ENCODE results near the gene SLC17A2.

Gene SLC17A2

GRCh38 chr6:25930532-25931410 lies at the start of gene SLC17A2:
TSS of gene SLC17A2 (minus strand) at chr6:25930691. CDS start at chr6:25925796, 4,895 bp downstream.
- no peak for DNase-seq (ENCODE audit: low read depth in 1 of 2, low spot score in 1 of 2)

GRCh38 chr6:25975923-25976560 lies 45.6 kb upstream of the SLC17A2 start:
- no peak for DNase-seq (ENCODE audit: low read depth in 1 of 2, low spot score in 1 of 2)

GRCh38 chr6:25973923-25974555 lies 43.5 kb upstream of the SLC17A2 start:
- DNase-seq (ENCODE audit: low read depth in 1 of 2, low spot score in 1 of 2): no peak

- DNase-seq (ENCODE audit: low read depth in 1 of 2, low spot score in 1 of 2): no peak
Observed at GRCh38 chr6:25972902-25973301, 42.4 kb upstream of the SLC17A2 start.

GRCh38 chr6:25972128-25972527 lies 41.6 kb upstream of the SLC17A2 start:
- no peak for DNase-seq (ENCODE audit: low read depth in 1 of 2, low spot score in 1 of 2)

GRCh38 chr6:25971187-25971821 lies 40.8 kb upstream of the SLC17A2 start:
- DNase-seq (ENCODE audit: low read depth in 1 of 2, low spot score in 1 of 2): no peak

- no peak for DNase-seq (ENCODE audit: low read depth in 1 of 2, low spot score in 1 of 2)
Observed at GRCh38 chr6:25968769-25969168, 38.3 kb upstream of the SLC17A2 start.

- DNase-seq (ENCODE audit: low read depth in 1 of 2, low spot score in 1 of 2): no peak
Observed at GRCh38 chr6:25966711-25967110, 36.2 kb upstream of the SLC17A2 start.

GRCh38 chr6:25965058-25965457 lies 34.6 kb upstream of the SLC17A2 start:
- DNase-seq (ENCODE audit: low read depth in 1 of 2, low spot score in 1 of 2): no peak

- DNase-seq (ENCODE audit: low read depth in 1 of 2, low spot score in 1 of 2): no peak
Observed at GRCh38 chr6:25963426-25964123, 33.1 kb upstream of the SLC17A2 start.

GRCh38 chr6:25962149-25963127 lies 31.9 kb upstream of the SLC17A2 start, which contains the start of gene TRIM38:
TSS of gene TRIM38 (plus strand) at chr6:25962802. CDS start at chr6:25966523, 3,721 bp downstream.
- DNase-seq (ENCODE audit: low read depth in 1 of 2, low spot score in 1 of 2): peak; percentile 13 to 54

GRCh38 chr6:25961619-25962148 lies 31.2 kb upstream of the SLC17A2 start:
- no peak for DNase-seq (ENCODE audit: low read depth in 1 of 2, low spot score in 1 of 2)

GRCh38 chr6:25960734-25961133 lies 30.2 kb upstream of the SLC17A2 start:
- DNase-seq (ENCODE audit: low read depth in 1 of 2, low spot score in 1 of 2): peak in 1 of 2 donors; percentile 11

GRCh38 chr6:25959890-25960536 lies 29.5 kb upstream of the SLC17A2 start:
- DNase-seq (ENCODE audit: low read depth in 1 of 2, low spot score in 1 of 2): no peak

- DNase-seq (ENCODE audit: low read depth in 1 of 2, low spot score in 1 of 2): no peak
Observed at GRCh38 chr6:25958700-25959162, 28.2 kb upstream of the SLC17A2 start.

GRCh38 chr6:25956226-25956625 lies 25.7 kb upstream of the SLC17A2 start:
- DNase-seq (ENCODE audit: low read depth in 1 of 2, low spot score in 1 of 2): no peak

- DNase-seq (ENCODE audit: low read depth in 1 of 2, low spot score in 1 of 2): no peak
Observed at GRCh38 chr6:25954756-25955155, 24.3 kb upstream of the SLC17A2 start.

- no peak for DNase-seq (ENCODE audit: low read depth in 1 of 2, low spot score in 1 of 2)
Observed at GRCh38 chr6:25953733-25954132, 23.2 kb upstream of the SLC17A2 start.

- DNase-seq (ENCODE audit: low read depth in 1 of 2, low spot score in 1 of 2): no peak
Observed at GRCh38 chr6:25952535-25952934, 22.0 kb upstream of the SLC17A2 start.
